PC-9 (cell line): ENCODE data around the gene CNTN5. TPM values are rescaled to one million over a fixed set of nuclear protein-coding genes. Genes with fewer than 3 reads are reported as not detected.

Source experiments
- BruUV-seq: library from RNA; stranded (reverse); fragments of 400-500 nt; replicated peaks from 2 replicates; lab custom pipeline; 2021; lab: Mats Ljungman, UMichigan
- CTCF ChIA-PET: fragments of 300-600 bp; sonication (Branson Sonifier 250); formaldehyde crosslinking; loops from one replicate; lab custom pipeline; 2022; ENCODE audit warnings: antibody characterized with exemption; lab: Charles Lee
- POLR2A ChIA-PET: fragments of 300-600 bp; sonication (Branson Sonifier 250); formaldehyde crosslinking; loops from one replicate; lab custom pipeline; 2022; ENCODE audit warnings: antibody characterized with exemption; ENCODE audit not compliant: unreplicated experiment; lab: Charles Lee
- DNase-seq, 2 experiments: peaks; one replicate each; pipeline versions ENCODE4 v3.0.0 to v3.0.0-alpha.2; 2015 to 2022; ENCODE audit warnings: mixed read lengths in 1 of 2
- H2AFZ ChIP-seq: fragments of 200-600 bp; sonication (generic); 2 replicates; pipeline ENCODE4 v1.8.1; 2017; ENCODE audit warnings: antibody characterized with exemption
- H3F3A ChIP-seq: fragments of 200-600 bp; sonication (generic); 2 replicates; pipeline ENCODE4 v1.8.1; 2017; ENCODE audit warnings: antibody characterized with exemption, mild to moderate bottlenecking, low read depth; ENCODE audit not compliant: insufficient read depth
- H3K27ac ChIP-seq: fragments of 200-600 bp; sonication (generic); 2 replicates; pipeline ENCODE4 v1.6.1; 2016; ENCODE audit warnings: mixed run types
- H3K27me3 ChIP-seq: fragments of 200-600 bp; sonication (generic); 2 replicates; pipeline ENCODE4 v1.6.1; 2016; ENCODE audit warnings: low read depth, mixed run types; ENCODE audit not compliant: insufficient read depth
- H3K36me3 ChIP-seq: fragments of 200-600 bp; sonication (generic); 2 replicates; pipeline ENCODE4 v1.6.1; 2016; ENCODE audit warnings: low read depth, mixed run types
- H3K4me1 ChIP-seq: fragments of 200-600 bp; sonication (generic); replicated peaks from 2 replicates; pipeline ENCODE4 v1.6.1; 2016; ENCODE audit warnings: mixed run types; ENCODE audit not compliant: insufficient read depth
- H3K4me2 ChIP-seq: fragments of 200-600 bp; sonication (generic); 2 replicates; pipeline ENCODE4 v1.6.1; 2017; ENCODE audit warnings: mixed run types
- H3K4me3 ChIP-seq: fragments of 200-600 bp; sonication (generic); 2 replicates; pipeline ENCODE4 v1.6.1; 2016; ENCODE audit warnings: mixed run types
- H3K79me2 ChIP-seq: fragments of 200-600 bp; sonication (generic); 2 replicates; pipeline ENCODE4 v1.6.1; 2017; ENCODE audit warnings: low read depth, mixed run types
- H3K9me2 ChIP-seq: fragments of 200-600 bp; sonication (generic); 2 replicates; pipeline ENCODE4 v1.8.1; 2017; ENCODE audit warnings: mild to moderate bottlenecking; ENCODE audit not compliant: insufficient read depth
- H3K9me3 ChIP-seq: fragments of 200-600 bp; sonication (generic); 2 replicates; pipeline ENCODE4 v1.8.1; 2016; ENCODE audit warnings: low read depth; ENCODE audit not compliant: insufficient read depth
- H4K20me1 ChIP-seq: fragments of 200-600 bp; sonication (generic); 2 replicates; pipeline ENCODE4 v1.8.1; 2017; ENCODE audit not compliant: insufficient read depth
- EZH2 ChIP-seq: fragments of 200-600 bp; sonication (generic); IDR thresholded peaks from 2 replicates; pipeline ENCODE4 v1.8.0; 2017; ENCODE audit warnings: antibody characterized with exemption, low read depth
- intact Hi-C: fragments of 100-400 bp; cut with micrococcal nuclease; formaldehyde crosslinking; loops from one replicate; pipeline ENCODE4 v1.10.0; 2022; ENCODE audit not compliant: unreplicated experiment
- total RNA-seq: library from RNA; stranded (reverse); gene quantifications from 2 replicates; pipeline ENCODE4 v1.2.3, GENCODE V29; 2021
- TF ChIP-seq, protein P1 (sequence below): fragments of 200-600 bp; sonication (generic); conservative IDR thresholded peaks from 2 replicates; pipeline ENCODE4 v1.6.1; 2017; ENCODE audit warnings: mixed run types, antibody characterized with exemption, mild to moderate bottlenecking, moderate library complexity

CNTN5 gene
- total RNA-seq, 1 experiment from 2014 or later = not detected

DNA sequence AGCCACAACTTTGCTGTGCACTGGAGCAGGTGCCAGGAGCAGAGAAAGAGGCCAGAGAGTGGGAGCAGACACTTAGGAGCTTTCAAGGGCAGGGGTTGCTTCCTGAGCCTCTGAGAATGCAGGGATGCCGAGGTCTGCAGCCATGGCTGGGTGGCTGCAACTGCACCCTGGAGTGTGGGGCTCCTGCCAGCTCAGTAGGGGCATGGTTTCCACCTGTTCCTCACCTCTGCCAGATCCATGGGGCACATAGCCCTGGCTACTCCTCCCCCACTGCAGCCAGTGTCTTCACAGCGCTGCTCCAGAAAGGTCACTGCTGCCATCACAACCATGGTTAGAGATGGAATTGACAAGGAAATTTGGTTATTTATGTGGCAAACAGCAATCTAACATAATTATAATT, 404.8 kb downstream of the CNTN5 start:
- TF ChIP-seq, protein P1, sequence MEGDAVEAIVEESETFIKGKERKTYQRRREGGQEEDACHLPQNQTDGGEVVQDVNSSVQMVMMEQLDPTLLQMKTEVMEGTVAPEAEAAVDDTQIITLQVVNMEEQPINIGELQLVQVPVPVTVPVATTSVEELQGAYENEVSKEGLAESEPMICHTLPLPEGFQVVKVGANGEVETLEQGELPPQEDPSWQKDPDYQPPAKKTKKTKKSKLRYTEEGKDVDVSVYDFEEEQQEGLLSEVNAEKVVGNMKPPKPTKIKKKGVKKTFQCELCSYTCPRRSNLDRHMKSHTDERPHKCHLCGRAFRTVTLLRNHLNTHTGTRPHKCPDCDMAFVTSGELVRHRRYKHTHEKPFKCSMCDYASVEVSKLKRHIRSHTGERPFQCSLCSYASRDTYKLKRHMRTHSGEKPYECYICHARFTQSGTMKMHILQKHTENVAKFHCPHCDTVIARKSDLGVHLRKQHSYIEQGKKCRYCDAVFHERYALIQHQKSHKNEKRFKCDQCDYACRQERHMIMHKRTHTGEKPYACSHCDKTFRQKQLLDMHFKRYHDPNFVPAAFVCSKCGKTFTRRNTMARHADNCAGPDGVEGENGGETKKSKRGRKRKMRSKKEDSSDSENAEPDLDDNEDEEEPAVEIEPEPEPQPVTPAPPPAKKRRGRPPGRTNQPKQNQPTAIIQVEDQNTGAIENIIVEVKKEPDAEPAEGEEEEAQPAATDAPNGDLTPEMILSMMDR = no peak
- TF ChIP-seq EZH2 = no peak
- Histone ChIP-seq H2AFZ (no peak overlapping the region), H3K4me2 (no peak overlapping the region), H3K4me3 (no peak overlapping the region), H3K27ac (no peak overlapping the region), H3K27me3 (no peaks in the 10 kb centered on the region), H3K79me2 (no peaks in the 10 kb centered on the region), H4K20me1 (no peaks in the 10 kb centered on the region), H3K9me3 (no peaks in the 10 kb centered on the region), H3K4me1 (no peaks in the 10 kb centered on the region), H3K9me2 (0 out of 2 replicates have a peak, but pooled peaks cover 3% of the 10 kb centered on the region), H3K36me3 (no peaks in the 10 kb centered on the region), H3F3A (no peaks in the 10 kb centered on the region)
- intact Hi-C loops = no loop called here
- no TSS peak for BruUV-seq
- ChIA-PET POLR2A (no interaction called here), CTCF (no interaction called here)
- no peak for DNase-seq

DNA sequence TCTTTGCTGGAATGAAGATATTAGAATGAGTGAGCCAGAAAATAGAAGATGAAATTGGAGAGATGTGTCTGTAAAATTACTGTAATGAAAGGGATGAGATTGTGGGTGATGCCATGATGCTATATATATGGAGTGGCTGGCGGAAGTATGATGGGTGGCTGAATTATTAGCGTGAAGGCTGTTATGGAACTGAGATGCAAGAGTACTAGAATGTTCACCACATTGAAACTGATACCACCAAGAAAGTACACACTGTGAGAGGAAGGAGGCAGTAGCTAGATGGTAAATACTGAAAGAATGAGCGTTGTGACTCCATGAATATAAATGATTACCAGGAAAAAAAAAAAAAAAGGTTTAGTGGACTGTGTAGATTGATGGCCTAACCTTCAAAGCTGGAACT, 411.9 kb downstream of the CNTN5 start:
- POLR2A ChIA-PET = no interaction called here

DNA sequence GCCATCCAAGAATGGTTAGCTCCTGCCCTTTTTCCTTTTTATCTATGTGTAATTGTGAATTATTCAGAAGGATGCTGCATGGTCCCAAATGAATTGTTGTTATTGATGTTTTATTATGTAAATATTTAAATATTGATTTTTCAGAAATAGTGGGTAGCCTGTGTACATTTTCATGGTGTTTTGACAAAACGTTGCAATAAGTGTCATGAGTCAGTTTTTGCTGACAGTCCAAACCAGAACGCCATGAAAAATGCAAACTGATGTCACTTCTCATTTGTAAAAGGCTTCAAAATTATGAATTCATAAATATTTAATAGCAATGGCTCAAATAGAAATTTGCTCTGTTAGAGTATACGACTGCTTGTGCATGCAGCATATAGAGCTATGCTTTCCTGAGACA, 422.5 kb downstream of the CNTN5 start:
- no peaks in the 10 kb centered on the region for H3K9me3 ChIP-seq
- ChIA-PET CTCF (no interaction called here), POLR2A (no interaction called here)
- no peak for TF ChIP-seq EZH2
- TF ChIP-seq, protein P1 = no peak
- H3K27me3 ChIP-seq = no peaks in the 10 kb centered on the region
- no peak overlapping the region for H2AFZ ChIP-seq
- intact Hi-C loops = no loop called here
- no TSS peak for BruUV-seq
- H3K79me2 ChIP-seq = no peaks in the 10 kb centered on the region
- H3F3A ChIP-seq = no peaks in the 10 kb centered on the region
- no peaks in the 10 kb centered on the region for H3K36me3 ChIP-seq
- no peaks in the 10 kb centered on the region for H3K9me2 ChIP-seq
- H3K4me2 ChIP-seq = no peak overlapping the region
- no peaks in the 10 kb centered on the region for H3K4me1 ChIP-seq
- no peak overlapping the region for H3K27ac ChIP-seq
- H4K20me1 ChIP-seq = no peaks in the 10 kb centered on the region
- no peak overlapping the region for H3K4me3 ChIP-seq
- DNase-seq = no peak

More for the DNA sequence above, 411.9 kb downstream of the CNTN5 start:
- H3K4me3 ChIP-seq = no peak overlapping the region
- intact Hi-C loops = no loop called here
- DNase-seq = no peak
- no peaks in the 10 kb centered on the region for H3K9me3 ChIP-seq
- BruUV-seq = no TSS peak
- H3K36me3 ChIP-seq = no peaks in the 10 kb centered on the region
- CTCF ChIA-PET = no interaction called here
- peaks cover 4% of the 10 kb centered on the region; the same call in 1 of the 2 replicates for H3K9me2 ChIP-seq
- no peaks in the 10 kb centered on the region for H3K27me3 ChIP-seq
- H3K4me2 ChIP-seq = no peak overlapping the region
- no peaks in the 10 kb centered on the region for H4K20me1 ChIP-seq
- no peaks in the 10 kb centered on the region for H3F3A ChIP-seq
- no peak overlapping the region for H3K27ac ChIP-seq
- no peaks in the 10 kb centered on the region for H3K4me1 ChIP-seq
- H2AFZ ChIP-seq = no peak overlapping the region
- H3K79me2 ChIP-seq = no peaks in the 10 kb centered on the region
- no peak for TF ChIP-seq EZH2
- TF ChIP-seq, protein P1 = no peak
